A549 treated with AZD9567 at 1 μM for 4 hours (cell line): Measurements from ENCODE around the gene SYNJ2. TPM values are rescaled to one million over a fixed set of nuclear protein-coding genes. Genes with fewer than 3 reads are reported as not detected.

ENCODE experiments used
- total RNA-seq: library from RNA; stranded (reverse); fragments of 200-300 nt; extraction: Qiagen RNA extraction; gene quantifications from 5 replicates; pipeline ENCODE4 v1.2.3, GENCODE V29; 2022; ENCODE audit not compliant: insufficient read depth

SYNJ2 gene
- 40.6 to 51.1 TPM (median 48.6 TPM) in 5 replicates for total RNA-seq

GRCh38 chr6:157981395-157982101, at the start of gene SYNJ2:
TSS of gene SYNJ2 (plus strand) at chr6:157981863. CDS start at chr6:157981962, 99 bp downstream.

Other genes with a start within 250 kb of the SYNJ2 start
- gene SNX9, start 158.6 kb upstream of the SYNJ2 start, total RNA-seq = 21.5 to 24.4 TPM (median 23.9 TPM) in 5 replicates
- 1.4 to 3.4 TPM (median 3.2 TPM) in 5 replicates for gene SERAC1, start 186.4 kb downstream of the SYNJ2 start, total RNA-seq
- 9.9 to 19.4 TPM (median 18.7 TPM) in 5 replicates for gene GTF2H5, start 186.5 kb downstream of the SYNJ2 start, total RNA-seq